Rectal smooth muscle tissue (tissue), 1 donor: ENCODE measurements around the gene CCDC169.

Experiments used
- H3K27ac ChIP-seq: one replicate; pipeline ENCODE4 v1.7.0; 2013; ENCODE audit warnings: low read depth, low read length, inconsistent platforms
- H3K27me3 ChIP-seq: one replicate; pipeline ENCODE4 v1.7.0; 2013; ENCODE audit warnings: low read length; ENCODE audit not compliant: control insufficient read depth, insufficient read depth
- H3K36me3 ChIP-seq: one replicate; pipeline ENCODE4 v1.7.0; 2013; ENCODE audit warnings: low read length; ENCODE audit not compliant: control insufficient read depth, insufficient read depth
- H3K4me1 ChIP-seq: one replicate; pipeline ENCODE4 v1.7.0; 2013; ENCODE audit warnings: low read length; ENCODE audit not compliant: control insufficient read depth, insufficient read depth
- H3K4me3 ChIP-seq: one replicate; pipeline ENCODE4 v1.7.0; 2013; ENCODE audit warnings: low read length
- H3K9ac ChIP-seq: one replicate; pipeline ENCODE4 v1.7.0; 2013; ENCODE audit warnings: low read length

Gene CCDC169

DNA sequence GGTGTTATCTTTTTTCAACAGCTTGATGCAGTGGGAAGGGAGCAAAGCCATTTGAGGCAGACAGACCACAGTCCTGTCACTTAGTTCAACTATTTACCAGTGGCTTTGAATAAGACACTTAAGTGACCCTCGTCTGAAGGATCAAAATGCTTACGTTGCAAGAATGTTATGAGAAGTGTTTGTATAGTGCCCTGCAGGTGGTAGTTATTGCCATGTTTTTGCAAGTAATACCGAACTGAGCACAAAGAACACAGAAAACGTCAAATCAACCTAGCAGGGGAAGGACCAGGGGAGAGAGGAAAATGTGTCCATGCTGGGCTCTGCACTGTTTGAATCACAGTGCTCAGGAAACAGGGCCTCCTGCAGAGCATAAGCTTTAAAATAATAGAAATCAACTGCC, 86.0 kb downstream of the CCDC169 start:
- Histone ChIP-seq H3K9ac (no peak overlapping the region), H3K27me3 (no peaks in the 10 kb centered on the region), H3K4me3 (no peak overlapping the region), H3K4me1 (no peaks in the 10 kb centered on the region), H3K27ac (no peak overlapping the region), H3K36me3 (no peaks in the 10 kb centered on the region)

DNA sequence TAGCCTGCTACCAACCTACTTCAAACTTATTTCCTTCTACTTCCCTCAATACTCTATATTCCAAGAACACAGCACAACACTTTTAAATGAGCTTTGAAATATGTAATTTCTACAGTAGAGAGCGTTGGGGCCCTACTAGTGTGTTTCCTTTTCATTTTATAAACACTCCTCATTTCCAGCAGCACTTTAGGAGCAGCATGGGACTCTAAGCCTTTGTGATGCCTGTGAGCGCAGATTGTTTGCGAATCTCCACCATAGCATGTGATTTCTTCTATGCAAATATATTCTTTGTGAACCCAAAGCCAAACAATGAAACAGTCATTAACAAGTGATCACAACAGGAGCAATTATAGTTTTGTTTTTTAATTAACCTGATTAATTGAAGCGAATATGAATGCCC, 86.9 kb downstream of the CCDC169 start:
- no peaks in the 10 kb centered on the region for H3K4me1 ChIP-seq
- H3K4me3 ChIP-seq = no peak overlapping the region
- H3K36me3 ChIP-seq = no peaks in the 10 kb centered on the region
- no peak overlapping the region for H3K27ac ChIP-seq
- no peaks in the 10 kb centered on the region for H3K27me3 ChIP-seq
- no peak overlapping the region for H3K9ac ChIP-seq

DNA sequence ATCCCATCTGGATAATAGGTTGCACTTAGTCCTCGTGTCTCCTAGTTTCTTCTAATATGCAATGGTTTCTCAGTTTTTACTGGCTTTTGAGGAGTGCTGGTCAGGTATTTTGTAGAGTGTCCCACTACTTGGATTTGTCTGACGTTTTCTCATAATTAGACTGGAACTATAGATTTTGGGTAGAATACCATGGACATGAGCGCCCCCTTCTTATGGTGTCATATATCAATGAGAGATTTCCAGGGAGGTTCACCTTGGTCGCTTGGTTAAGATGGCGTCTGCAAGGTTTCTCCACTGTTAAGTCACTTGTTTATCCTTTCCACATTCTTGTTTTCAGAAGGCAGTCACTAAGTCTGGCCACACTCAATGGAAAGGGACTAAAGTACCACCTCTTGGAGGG, 89.9 kb downstream of the CCDC169 start:
- Histone ChIP-seq H3K27me3 (no peaks in the 10 kb centered on the region), H3K4me1 (no peaks in the 10 kb centered on the region), H3K36me3 (no peaks in the 10 kb centered on the region), H3K27ac (no peak overlapping the region), H3K4me3 (no peak overlapping the region), H3K9ac (no peak overlapping the region)

DNA sequence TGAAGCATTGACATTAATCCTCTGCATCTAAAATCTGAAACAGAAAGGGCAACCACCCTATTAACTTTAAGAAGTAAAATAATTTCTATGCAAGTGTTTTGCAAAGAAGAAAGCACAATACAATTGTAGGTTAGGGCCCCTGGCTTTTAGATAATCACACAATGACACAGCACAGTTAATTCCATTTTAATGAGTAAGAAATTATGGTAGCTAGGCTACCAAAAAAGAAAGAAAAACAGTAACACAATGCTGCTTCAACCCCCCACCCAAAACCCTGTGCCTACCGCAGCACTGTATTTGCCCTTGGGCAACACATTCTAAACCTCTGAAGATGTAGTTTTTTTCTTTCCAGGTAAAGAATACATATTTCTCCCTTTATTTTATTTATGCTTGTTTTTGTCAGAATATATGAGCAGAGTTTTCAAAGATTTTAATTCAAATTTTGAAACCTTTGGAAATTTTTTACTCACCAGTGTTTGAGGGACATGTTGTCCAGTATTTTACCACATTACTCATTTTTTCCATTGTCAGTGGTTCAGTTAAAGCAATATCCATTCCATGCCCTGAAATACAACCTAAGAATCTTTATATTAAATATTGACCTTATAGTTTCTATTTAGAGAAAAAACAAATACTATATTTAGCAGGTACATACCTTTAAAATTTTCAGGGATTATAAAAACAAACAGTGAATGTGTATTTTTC, 104.3 kb downstream of the CCDC169 start:
- no peak overlapping the region for H3K9ac ChIP-seq
- H3K27me3 ChIP-seq = no peaks in the 10 kb centered on the region
- H3K27ac ChIP-seq = no peak overlapping the region

DNA sequence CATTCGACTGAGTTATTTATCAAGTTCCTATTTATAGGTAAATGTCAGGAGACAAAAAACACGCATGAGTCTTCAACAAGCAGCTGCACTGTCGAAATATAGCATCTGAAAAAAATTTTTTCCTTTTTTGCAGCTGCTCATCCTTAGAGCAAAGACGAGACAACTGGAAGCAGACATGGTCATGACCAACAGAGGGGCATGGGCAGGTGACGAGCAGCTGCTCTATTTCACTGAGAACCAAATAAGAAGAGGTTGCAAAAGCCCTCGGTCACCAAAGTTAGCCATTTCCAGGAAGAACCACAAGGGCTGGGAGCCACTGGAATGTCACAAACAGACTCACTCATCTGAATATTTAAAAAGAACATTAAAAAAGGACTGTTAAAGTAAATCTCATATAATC, 105.4 kb downstream of the CCDC169 start:
- Histone ChIP-seq H3K27ac (no peak overlapping the region), H3K9ac (no peak overlapping the region), H3K4me3 (no peak overlapping the region), H3K4me1 (no peaks in the 10 kb centered on the region), H3K36me3 (no peaks in the 10 kb centered on the region), H3K27me3 (no peaks in the 10 kb centered on the region)

More for the DNA sequence above, 104.3 kb downstream of the CCDC169 start:
- H3K4me1 ChIP-seq = no peaks in the 10 kb centered on the region
- H3K4me3 ChIP-seq = no peak overlapping the region
- no peaks in the 10 kb centered on the region for H3K36me3 ChIP-seq

DNA sequence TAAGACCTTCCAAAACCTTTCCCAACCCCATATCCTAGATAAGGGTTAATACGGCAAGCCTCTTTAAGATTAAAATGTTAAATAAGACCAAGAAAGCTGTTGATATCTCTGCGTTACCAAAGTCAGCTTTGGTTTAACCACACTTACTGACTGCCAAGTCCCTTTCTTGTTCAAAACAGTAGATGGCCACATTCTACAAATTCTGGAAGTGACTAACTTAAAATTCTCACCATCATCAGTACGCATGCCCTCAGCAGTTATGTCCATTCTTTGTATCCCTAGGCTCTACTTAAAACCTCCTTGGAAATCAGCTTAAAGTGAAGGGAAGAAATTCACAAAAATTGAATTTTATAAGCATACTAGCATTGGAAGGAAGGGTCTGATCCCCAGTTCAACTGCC, 106.8 kb downstream of the CCDC169 start:
- no peak overlapping the region for H3K4me3 ChIP-seq
- H3K36me3 ChIP-seq = no peaks in the 10 kb centered on the region
- no peaks in the 10 kb centered on the region for H3K27me3 ChIP-seq
- H3K9ac ChIP-seq = no peak overlapping the region
- H3K27ac ChIP-seq = no peak overlapping the region
- no peaks in the 10 kb centered on the region for H3K4me1 ChIP-seq

DNA sequence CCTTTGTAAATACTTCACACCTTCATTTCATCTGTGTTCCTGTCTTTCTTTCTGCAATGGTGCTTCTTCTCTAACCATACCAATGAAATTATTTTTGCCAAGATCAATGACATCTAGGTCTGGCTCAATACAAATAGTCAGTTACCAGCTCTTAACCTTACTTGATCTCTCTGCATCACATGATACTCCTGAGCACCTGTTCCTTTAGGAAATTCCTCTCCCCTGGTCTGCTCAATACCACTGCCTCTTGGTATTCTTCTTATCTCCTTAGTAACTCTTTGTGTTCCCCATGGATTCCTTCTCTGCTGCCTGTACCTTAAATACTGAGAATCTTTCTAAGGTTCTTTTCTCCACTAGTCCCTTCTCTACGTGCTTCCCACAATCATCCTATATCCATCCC, 109.2 kb downstream of the CCDC169 start:
- Histone ChIP-seq H3K4me1 (no peaks in the 10 kb centered on the region), H3K4me3 (no peak overlapping the region), H3K9ac (no peak overlapping the region), H3K27me3 (no peaks in the 10 kb centered on the region), H3K36me3 (no peaks in the 10 kb centered on the region), H3K27ac (no peak overlapping the region)

- H3K36me3 ChIP-seq = no peaks in the 10 kb centered on the region
- no peaks in the 10 kb centered on the region for H3K4me1 ChIP-seq
- H3K27ac ChIP-seq = no peak overlapping the region
- H3K9ac ChIP-seq = no peak overlapping the region
- no peaks in the 10 kb centered on the region for H3K27me3 ChIP-seq
- H3K4me3 ChIP-seq = no peak overlapping the region
Measured at GRCh38 chr13:36183901-36184300, 113.7 kb downstream of the CCDC169 start.
